WTC11 (cell line): Measurements from ENCODE around the gene RAB26. TPM values are rescaled to one million over a fixed set of nuclear protein-coding genes. Genes with fewer than 3 reads are reported as not detected.

ENCODE experiments used
- ATAC-seq: fragments of 200-7000 bp; cut with Tn5 transposase; 2 replicates; pipeline ENCODE4 v1.10.0; 2021; ENCODE audit warnings: mild to moderate bottlenecking, moderate library complexity
- CTCF ChIA-PET: fragments of 300-600 bp; sonication (Branson Sonifier 250); formaldehyde crosslinking; loops from one replicate; lab custom pipeline; 2021; ENCODE audit warnings: antibody characterized with exemption; lab: Charles Lee
- POLR2A ChIA-PET: fragments of 350-600 bp; sonication (Branson Sonifier 250); formaldehyde crosslinking; loops from one replicate; lab custom pipeline; 2021; ENCODE audit warnings: antibody characterized with exemption; lab: Charles Lee
- DNase-seq: peaks from one replicate; pipeline ENCODE4 v3.0.0; 2021; ENCODE audit warnings: low spot score
- H3K27ac Mint-ChIP-seq: 2 replicates; pipeline ENCODE4 v1.8.0; 2021; ENCODE audit warnings: mixed read lengths
- H3K27me3 Mint-ChIP-seq: 2 replicates; pipeline ENCODE4 v1.8.0; 2021; ENCODE audit warnings: low read depth, mild to moderate bottlenecking, moderate library complexity, mixed read lengths
- H3K36me3 Mint-ChIP-seq: 2 replicates; pipeline ENCODE4 v1.8.0; 2021; ENCODE audit warnings: mixed read lengths
- H3K4me1 Mint-ChIP-seq: 2 replicates; pipeline ENCODE4 v1.8.0; 2022; ENCODE audit warnings: mixed read lengths
- H3K4me3 Mint-ChIP-seq: 2 replicates; pipeline ENCODE4 v1.8.0; 2021; ENCODE audit warnings: mild to moderate bottlenecking, moderate library complexity, mixed read lengths
- H3K9me3 Mint-ChIP-seq: 2 replicates; pipeline ENCODE4 v1.8.0; 2021; ENCODE audit warnings: mixed read lengths
- CREM ChIP-seq: sonication (generic); formaldehyde crosslinking; IDR thresholded peaks from 2 replicates; pipeline ENCODE4 v1.8.1; 2022; ENCODE audit warnings: mild to moderate bottlenecking, missing genetic modification reagents, moderate library complexity
- FOXJ3 ChIP-seq: sonication (generic); formaldehyde crosslinking; IDR thresholded peaks from 2 replicates; pipeline ENCODE4 v1.9.0; 2021; ENCODE audit warnings: missing genetic modification reagents, mild to moderate bottlenecking, borderline replicate concordance
- FOXK1 ChIP-seq: sonication (generic); formaldehyde crosslinking; IDR thresholded peaks from 2 replicates; pipeline ENCODE4 v1.8.0; 2022; ENCODE audit warnings: mild to moderate bottlenecking, moderate library complexity, missing genetic modification reagents
- GTF2I ChIP-seq: fragments of 250-450 bp; sonication (Bioruptor Pico); conservative IDR thresholded peaks from 2 replicates; pipeline ENCODE4 v1.4.0; 2021; ENCODE audit warnings: mild to moderate bottlenecking
- MXD4 ChIP-seq: fragments of 250-450 bp; sonication (Bioruptor Pico); IDR thresholded peaks from 2 replicates; pipeline ENCODE4 v1.8.0; 2021; ENCODE audit warnings: mild to moderate bottlenecking, moderate library complexity, borderline replicate concordance
- NFE2L1 ChIP-seq: sonication (generic); formaldehyde crosslinking; IDR thresholded peaks from 2 replicates; pipeline ENCODE4 v1.8.1; 2023; ENCODE audit warnings: missing genetic modification reagents
- NR1H2 ChIP-seq: sonication (generic); formaldehyde crosslinking; IDR thresholded peaks from 2 replicates; pipeline ENCODE4 v1.9.0; 2021; ENCODE audit warnings: mild to moderate bottlenecking, moderate library complexity, missing genetic modification reagents
- NR3C1 ChIP-seq: sonication (generic); formaldehyde crosslinking; conservative IDR thresholded peaks from 2 replicates; pipeline ENCODE4 v1.8.1; 2023; ENCODE audit warnings: low read depth, mild to moderate bottlenecking, missing genetic modification reagents
- RORB ChIP-seq: fragments of 250-450 bp; sonication (Bioruptor Pico); IDR thresholded peaks from 2 replicates; pipeline ENCODE4 v1.9.0; 2021; ENCODE audit warnings: mild to moderate bottlenecking
- SP1 ChIP-seq: sonication (generic); formaldehyde crosslinking; conservative IDR thresholded peaks from 2 replicates; pipeline ENCODE4 v1.8.1; 2022; ENCODE audit warnings: missing genetic modification reagents
- TEAD1 ChIP-seq: sonication (generic); formaldehyde crosslinking; IDR thresholded peaks from 2 replicates; pipeline ENCODE4 v1.8.0; 2022; ENCODE audit warnings: mild to moderate bottlenecking, missing genetic modification reagents
- TEAD4 ChIP-seq: sonication (generic); formaldehyde crosslinking; IDR thresholded peaks from 2 replicates; pipeline ENCODE4 v1.8.0; 2022; ENCODE audit warnings: mild to moderate bottlenecking, missing genetic modification reagents
- ZNF232 ChIP-seq: sonication (generic); formaldehyde crosslinking; IDR thresholded peaks from 2 replicates; pipeline ENCODE4 v1.8.0; 2022; ENCODE audit warnings: mild to moderate bottlenecking, missing genetic modification reagents
- ZNF263 ChIP-seq: sonication (generic); formaldehyde crosslinking; IDR thresholded peaks from 2 replicates; pipeline ENCODE4 v1.8.1; 2022; ENCODE audit warnings: low read depth, mild to moderate bottlenecking, moderate library complexity, missing genetic modification reagents
- ZNF396 ChIP-seq: fragments of 250-450 bp; sonication (Bioruptor Pico); IDR thresholded peaks from 2 replicates; pipeline ENCODE4 v1.8.0; 2021; ENCODE audit warnings: mild to moderate bottlenecking, moderate library complexity, borderline replicate concordance
- total RNA-seq: library from RNA; stranded (reverse); gene quantifications from 3 replicates; pipeline ENCODE4 v1.2.3, GENCODE V29; 2021
- TF ChIP-seq, protein P1 (sequence below): sonication (generic); formaldehyde crosslinking; IDR thresholded peaks from 2 replicates; pipeline ENCODE4 v1.8.1; 2023; ENCODE audit warnings: mild to moderate bottlenecking, missing genetic modification reagents
- TF ChIP-seq, protein P2 (sequence below): sonication (generic); formaldehyde crosslinking; IDR thresholded peaks from 2 replicates; pipeline ENCODE4 v1.8.1; 2023; ENCODE audit warnings: mild to moderate bottlenecking, moderate library complexity, missing genetic modification reagents
- TF ChIP-seq, protein P3 (sequence below): sonication (generic); formaldehyde crosslinking; IDR thresholded peaks from 2 replicates; pipeline ENCODE4 v1.8.1; 2022; ENCODE audit warnings: mild to moderate bottlenecking, missing genetic modification reagents, moderate library complexity, borderline replicate concordance
- TF ChIP-seq, protein P4 (sequence below): sonication (generic); formaldehyde crosslinking; IDR thresholded peaks from 2 replicates; pipeline ENCODE4 v1.8.1; 2023; ENCODE audit warnings: mild to moderate bottlenecking, missing genetic modification reagents, borderline replicate concordance
- TF ChIP-seq, protein P5 (sequence below): fragments of 250-450 bp; sonication (Bioruptor Pico); IDR thresholded peaks from 2 replicates; pipeline ENCODE4 v1.9.0; 2021; ENCODE audit warnings: mild to moderate bottlenecking
- TF ChIP-seq, protein P6 (sequence below): sonication (generic); formaldehyde crosslinking; IDR thresholded peaks from 2 replicates; pipeline ENCODE4 v1.8.0; 2023; ENCODE audit warnings: mild to moderate bottlenecking, missing genetic modification reagents

The RAB26 gene
- total RNA-seq, 1 experiment from 2014 or later: 7.3 TPM

DNA sequence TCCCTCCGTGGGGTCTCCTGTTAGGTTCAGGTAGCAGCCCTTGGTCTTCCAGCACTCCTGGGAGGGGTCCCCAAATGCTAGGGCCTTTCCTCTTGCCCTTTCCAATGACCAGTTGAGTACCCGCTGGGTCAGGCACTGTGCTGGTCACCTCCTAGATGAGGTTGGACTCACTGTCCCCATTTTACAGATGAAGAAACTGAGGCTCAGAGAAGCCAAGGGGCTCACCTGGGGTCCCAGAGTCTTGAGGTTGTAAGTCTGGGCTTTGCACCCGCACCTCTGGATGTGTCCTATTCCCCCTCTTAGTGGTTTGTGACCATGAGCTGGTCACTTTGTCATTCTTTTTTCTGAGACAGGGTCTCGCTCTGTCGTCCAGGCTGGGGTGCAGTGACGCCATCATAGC is 49.3 kb downstream of the RAB26 start:
- H3K4me3 Mint-ChIP-seq: peak overlapping the region; percentile 59
- peaks cover 4% of the 10 kb centered on the region; the same call in 1 of the 2 replicates for H3K4me1 Mint-ChIP-seq
- ChIA-PET CTCF (interaction anchor here (1.1 kb wide), 1 partner anchor 57 kb away, joined by 4 read pairs; no protein-coding TSS in a partner anchor), POLR2A (interaction anchor here (1.0 kb wide), 1 partner anchor 13 kb away, joined by 3 read pairs; the partner anchor contains the start of gene BRICD5)
- TF ChIP-seq NFE2L1 (CRISPR knock-in tag) (no peak), GTF2I (CRISPR knock-in tag) (0 out of 2 replicates have a peak, but pooled peaks have one; percentile 24), TEAD4 (no peak)
- ATAC-seq (no peak), DNase-seq (no peak)
- no peaks in the 10 kb centered on the region for H3K9me3 Mint-ChIP-seq
- no peaks in the 10 kb centered on the region for H3K36me3 Mint-ChIP-seq
- H3K27ac Mint-ChIP-seq: no peak overlapping the region
- H3K27me3 Mint-ChIP-seq: peaks cover 51% of the 10 kb centered on the region

DNA sequence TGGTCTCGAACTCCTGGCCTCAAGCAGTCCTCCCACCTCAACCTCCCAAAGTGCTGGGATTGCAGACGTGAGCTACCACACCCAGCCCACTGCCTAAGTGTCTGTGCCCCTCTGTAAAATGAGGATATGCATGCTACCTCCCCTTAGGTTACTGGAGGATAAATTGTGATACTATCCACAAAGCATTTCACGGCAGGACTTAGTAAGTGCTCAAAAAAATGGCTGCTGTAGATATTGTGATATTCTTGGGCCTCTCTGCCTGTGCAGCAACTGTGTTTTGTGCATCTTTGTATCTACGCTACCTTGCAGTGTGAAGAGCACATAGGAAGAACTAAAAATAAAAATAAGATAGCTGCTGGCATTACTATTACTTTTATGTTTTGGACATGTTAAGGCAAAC is 49.9 kb downstream of the RAB26 start:
- CTCF ChIA-PET: no interaction called here
- Mint-ChIP-seq H3K9me3 (no peaks in the 10 kb centered on the region), H3K27me3 (peaks cover 51% of the 10 kb centered on the region), H3K27ac (no peak overlapping the region), H3K36me3 (no peaks in the 10 kb centered on the region), H3K4me1 (peaks cover 4% of the 10 kb centered on the region; the same call in 1 of the 2 replicates), H3K4me3 (peak overlapping the region; percentile 59; the same call in 1 of the 2 replicates)
- POLR2A ChIA-PET: no interaction called here
- DNase-seq (no peak), ATAC-seq (no peak)
- no peak for TF ChIP-seq ZNF396 (CRISPR knock-in tag)
- TF ChIP-seq MXD4: no peak
- TF ChIP-seq, protein P1, sequence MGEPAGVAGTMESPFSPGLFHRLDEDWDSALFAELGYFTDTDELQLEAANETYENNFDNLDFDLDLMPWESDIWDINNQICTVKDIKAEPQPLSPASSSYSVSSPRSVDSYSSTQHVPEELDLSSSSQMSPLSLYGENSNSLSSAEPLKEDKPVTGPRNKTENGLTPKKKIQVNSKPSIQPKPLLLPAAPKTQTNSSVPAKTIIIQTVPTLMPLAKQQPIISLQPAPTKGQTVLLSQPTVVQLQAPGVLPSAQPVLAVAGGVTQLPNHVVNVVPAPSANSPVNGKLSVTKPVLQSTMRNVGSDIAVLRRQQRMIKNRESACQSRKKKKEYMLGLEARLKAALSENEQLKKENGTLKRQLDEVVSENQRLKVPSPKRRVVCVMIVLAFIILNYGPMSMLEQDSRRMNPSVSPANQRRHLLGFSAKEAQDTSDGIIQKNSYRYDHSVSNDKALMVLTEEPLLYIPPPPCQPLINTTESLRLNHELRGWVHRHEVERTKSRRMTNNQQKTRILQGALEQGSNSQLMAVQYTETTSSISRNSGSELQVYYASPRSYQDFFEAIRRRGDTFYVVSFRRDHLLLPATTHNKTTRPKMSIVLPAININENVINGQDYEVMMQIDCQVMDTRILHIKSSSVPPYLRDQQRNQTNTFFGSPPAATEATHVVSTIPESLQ: no peak
- TF ChIP-seq, protein P2, sequence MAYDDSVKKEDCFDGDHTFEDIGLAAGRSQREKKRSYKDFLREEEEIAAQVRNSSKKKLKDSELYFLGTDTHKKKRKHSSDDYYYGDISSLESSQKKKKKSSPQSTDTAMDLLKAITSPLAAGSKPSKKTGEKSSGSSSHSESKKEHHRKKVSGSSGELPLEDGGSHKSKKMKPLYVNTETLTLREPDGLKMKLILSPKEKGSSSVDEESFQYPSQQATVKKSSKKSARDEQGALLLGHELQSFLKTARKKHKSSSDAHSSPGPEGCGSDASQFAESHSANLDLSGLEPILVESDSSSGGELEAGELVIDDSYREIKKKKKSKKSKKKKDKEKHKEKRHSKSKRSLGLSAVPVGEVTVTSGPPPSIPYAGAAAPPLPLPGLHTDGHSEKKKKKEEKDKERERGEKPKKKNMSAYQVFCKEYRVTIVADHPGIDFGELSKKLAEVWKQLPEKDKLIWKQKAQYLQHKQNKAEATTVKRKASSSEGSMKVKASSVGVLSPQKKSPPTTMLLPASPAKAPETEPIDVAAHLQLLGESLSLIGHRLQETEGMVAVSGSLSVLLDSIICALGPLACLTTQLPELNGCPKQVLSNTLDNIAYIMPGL (CRISPR knock-in tag): no peak
- no peak for TF ChIP-seq FOXK1 (CRISPR knock-in tag)
- TF ChIP-seq, protein P3, sequence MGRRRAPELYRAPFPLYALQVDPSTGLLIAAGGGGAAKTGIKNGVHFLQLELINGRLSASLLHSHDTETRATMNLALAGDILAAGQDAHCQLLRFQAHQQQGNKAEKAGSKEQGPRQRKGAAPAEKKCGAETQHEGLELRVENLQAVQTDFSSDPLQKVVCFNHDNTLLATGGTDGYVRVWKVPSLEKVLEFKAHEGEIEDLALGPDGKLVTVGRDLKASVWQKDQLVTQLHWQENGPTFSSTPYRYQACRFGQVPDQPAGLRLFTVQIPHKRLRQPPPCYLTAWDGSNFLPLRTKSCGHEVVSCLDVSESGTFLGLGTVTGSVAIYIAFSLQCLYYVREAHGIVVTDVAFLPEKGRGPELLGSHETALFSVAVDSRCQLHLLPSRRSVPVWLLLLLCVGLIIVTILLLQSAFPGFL: no peak
- TF ChIP-seq CREM: no peak
- TF ChIP-seq TEAD1 (CRISPR knock-in tag): no peak
- TF ChIP-seq ZNF263 (CRISPR knock-in tag): no peak
- no peak for TF ChIP-seq NR1H2 (CRISPR knock-in tag)
- TF ChIP-seq, protein P4, sequence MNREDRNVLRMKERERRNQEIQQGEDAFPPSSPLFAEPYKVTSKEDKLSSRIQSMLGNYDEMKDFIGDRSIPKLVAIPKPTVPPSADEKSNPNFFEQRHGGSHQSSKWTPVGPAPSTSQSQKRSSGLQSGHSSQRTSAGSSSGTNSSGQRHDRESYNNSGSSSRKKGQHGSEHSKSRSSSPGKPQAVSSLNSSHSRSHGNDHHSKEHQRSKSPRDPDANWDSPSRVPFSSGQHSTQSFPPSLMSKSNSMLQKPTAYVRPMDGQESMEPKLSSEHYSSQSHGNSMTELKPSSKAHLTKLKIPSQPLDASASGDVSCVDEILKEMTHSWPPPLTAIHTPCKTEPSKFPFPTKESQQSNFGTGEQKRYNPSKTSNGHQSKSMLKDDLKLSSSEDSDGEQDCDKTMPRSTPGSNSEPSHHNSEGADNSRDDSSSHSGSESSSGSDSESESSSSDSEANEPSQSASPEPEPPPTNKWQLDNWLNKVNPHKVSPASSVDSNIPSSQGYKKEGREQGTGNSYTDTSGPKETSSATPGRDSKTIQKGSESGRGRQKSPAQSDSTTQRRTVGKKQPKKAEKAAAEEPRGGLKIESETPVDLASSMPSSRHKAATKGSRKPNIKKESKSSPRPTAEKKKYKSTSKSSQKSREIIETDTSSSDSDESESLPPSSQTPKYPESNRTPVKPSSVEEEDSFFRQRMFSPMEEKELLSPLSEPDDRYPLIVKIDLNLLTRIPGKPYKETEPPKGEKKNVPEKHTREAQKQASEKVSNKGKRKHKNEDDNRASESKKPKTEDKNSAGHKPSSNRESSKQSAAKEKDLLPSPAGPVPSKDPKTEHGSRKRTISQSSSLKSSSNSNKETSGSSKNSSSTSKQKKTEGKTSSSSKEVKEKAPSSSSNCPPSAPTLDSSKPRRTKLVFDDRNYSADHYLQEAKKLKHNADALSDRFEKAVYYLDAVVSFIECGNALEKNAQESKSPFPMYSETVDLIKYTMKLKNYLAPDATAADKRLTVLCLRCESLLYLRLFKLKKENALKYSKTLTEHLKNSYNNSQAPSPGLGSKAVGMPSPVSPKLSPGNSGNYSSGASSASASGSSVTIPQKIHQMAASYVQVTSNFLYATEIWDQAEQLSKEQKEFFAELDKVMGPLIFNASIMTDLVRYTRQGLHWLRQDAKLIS (CRISPR knock-in tag): no peak
- TF ChIP-seq NFE2L1 (CRISPR knock-in tag): no peak
- no peak for TF ChIP-seq SP1 (CRISPR knock-in tag)
- TF ChIP-seq FOXJ3 (CRISPR knock-in tag): no peak
- TF ChIP-seq, protein P5, sequence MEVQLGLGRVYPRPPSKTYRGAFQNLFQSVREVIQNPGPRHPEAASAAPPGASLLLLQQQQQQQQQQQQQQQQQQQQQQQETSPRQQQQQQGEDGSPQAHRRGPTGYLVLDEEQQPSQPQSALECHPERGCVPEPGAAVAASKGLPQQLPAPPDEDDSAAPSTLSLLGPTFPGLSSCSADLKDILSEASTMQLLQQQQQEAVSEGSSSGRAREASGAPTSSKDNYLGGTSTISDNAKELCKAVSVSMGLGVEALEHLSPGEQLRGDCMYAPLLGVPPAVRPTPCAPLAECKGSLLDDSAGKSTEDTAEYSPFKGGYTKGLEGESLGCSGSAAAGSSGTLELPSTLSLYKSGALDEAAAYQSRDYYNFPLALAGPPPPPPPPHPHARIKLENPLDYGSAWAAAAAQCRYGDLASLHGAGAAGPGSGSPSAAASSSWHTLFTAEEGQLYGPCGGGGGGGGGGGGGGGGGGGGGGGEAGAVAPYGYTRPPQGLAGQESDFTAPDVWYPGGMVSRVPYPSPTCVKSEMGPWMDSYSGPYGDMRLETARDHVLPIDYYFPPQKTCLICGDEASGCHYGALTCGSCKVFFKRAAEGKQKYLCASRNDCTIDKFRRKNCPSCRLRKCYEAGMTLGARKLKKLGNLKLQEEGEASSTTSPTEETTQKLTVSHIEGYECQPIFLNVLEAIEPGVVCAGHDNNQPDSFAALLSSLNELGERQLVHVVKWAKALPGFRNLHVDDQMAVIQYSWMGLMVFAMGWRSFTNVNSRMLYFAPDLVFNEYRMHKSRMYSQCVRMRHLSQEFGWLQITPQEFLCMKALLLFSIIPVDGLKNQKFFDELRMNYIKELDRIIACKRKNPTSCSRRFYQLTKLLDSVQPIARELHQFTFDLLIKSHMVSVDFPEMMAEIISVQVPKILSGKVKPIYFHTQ (CRISPR knock-in tag): no peak
- TF ChIP-seq NR3C1 (CRISPR knock-in tag): no peak
- TF ChIP-seq ZNF232 (CRISPR knock-in tag): no peak
- TF ChIP-seq, protein P6, sequence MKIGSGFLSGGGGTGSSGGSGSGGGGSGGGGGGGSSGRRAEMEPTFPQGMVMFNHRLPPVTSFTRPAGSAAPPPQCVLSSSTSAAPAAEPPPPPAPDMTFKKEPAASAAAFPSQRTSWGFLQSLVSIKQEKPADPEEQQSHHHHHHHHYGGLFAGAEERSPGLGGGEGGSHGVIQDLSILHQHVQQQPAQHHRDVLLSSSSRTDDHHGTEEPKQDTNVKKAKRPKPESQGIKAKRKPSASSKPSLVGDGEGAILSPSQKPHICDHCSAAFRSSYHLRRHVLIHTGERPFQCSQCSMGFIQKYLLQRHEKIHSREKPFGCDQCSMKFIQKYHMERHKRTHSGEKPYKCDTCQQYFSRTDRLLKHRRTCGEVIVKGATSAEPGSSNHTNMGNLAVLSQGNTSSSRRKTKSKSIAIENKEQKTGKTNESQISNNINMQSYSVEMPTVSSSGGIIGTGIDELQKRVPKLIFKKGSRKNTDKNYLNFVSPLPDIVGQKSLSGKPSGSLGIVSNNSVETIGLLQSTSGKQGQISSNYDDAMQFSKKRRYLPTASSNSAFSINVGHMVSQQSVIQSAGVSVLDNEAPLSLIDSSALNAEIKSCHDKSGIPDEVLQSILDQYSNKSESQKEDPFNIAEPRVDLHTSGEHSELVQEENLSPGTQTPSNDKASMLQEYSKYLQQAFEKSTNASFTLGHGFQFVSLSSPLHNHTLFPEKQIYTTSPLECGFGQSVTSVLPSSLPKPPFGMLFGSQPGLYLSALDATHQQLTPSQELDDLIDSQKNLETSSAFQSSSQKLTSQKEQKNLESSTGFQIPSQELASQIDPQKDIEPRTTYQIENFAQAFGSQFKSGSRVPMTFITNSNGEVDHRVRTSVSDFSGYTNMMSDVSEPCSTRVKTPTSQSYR: no peak
- no peak for TF ChIP-seq RORB
